ENCODE results near the gene BLZF1.
"Not testable (repeated sequence)": the region's sequence is repeated elsewhere in the genome, so short reads cannot be mapped to it uniquely, and the experiment has no call there.

Gene BLZF1, protein sequence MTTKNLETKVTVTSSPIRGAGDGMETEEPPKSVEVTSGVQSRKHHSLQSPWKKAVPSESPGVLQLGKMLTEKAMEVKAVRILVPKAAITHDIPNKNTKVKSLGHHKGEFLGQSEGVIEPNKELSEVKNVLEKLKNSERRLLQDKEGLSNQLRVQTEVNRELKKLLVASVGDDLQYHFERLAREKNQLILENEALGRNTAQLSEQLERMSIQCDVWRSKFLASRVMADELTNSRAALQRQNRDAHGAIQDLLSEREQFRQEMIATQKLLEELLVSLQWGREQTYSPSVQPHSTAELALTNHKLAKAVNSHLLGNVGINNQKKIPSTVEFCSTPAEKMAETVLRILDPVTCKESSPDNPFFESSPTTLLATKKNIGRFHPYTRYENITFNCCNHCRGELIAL

GRCh38 chr1:169367686-169368405, at the start of gene BLZF1, which contains the start of gene NME7:
Gene BLZF1 (plus strand): TSS chr1:169368195. CDS start chr1:169369523, 1,328 bp downstream.
Gene NME7 (minus strand): TSS chr1:169367797. CDS start chr1:169367710, 87 bp downstream.
- DNase-seq (ENCODE audit: low spot score), result peak; percentile 98

DNA sequence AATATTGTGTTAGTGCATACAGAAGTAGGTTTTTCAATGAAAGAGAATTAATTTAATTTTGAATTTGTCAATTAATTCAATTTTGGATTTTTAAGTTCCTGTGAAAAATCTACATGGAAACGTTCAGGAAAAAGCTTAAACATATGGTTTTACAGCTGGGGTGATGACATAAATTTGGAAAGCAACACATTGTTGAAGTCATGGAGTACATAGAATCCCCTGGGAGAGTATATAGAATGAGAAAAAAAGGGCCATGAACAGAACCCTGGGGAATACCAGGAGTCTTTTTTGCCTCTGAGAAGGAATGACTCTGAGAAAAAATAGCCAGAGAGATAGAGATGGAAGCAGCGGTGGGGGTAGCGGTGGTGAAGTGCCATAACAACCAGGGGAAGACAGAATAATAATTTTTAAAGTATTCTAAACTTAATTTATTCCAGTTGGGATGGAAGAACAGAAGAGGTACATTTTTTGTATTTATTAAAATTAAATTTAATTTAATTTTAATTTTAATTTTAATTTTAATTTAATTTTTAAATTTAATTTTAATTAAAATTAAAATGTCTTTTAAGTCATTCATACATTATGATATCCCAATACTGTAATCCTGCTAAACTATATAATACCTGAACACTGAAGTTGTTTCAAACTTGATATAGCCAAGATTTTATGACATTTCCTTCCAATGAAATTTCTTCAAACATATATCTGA, 49.3 kb upstream of the BLZF1 start:
- DNase-seq (ENCODE audit: low spot score), result no peak

DNA sequence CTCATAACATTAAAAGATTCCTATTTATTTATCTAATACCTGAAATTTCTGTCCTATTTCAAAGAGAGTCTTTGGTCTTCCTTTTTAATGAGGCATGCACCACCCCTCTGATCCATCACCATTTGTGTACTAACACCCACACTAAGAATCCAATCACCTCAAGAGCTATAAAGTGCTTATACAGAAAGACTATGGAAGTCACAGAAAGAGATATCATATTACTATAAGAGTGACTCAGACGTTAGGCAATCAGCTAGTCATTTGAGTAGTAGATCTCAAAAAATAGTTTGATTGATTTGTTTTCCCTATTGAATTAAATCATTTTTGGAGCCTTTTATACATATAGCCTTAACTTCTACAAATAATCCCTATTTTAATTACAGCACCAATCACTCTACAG, 46.5 kb upstream of the BLZF1 start:
- peak; percentile 63 for DNase-seq (ENCODE audit: low spot score)

DNA sequence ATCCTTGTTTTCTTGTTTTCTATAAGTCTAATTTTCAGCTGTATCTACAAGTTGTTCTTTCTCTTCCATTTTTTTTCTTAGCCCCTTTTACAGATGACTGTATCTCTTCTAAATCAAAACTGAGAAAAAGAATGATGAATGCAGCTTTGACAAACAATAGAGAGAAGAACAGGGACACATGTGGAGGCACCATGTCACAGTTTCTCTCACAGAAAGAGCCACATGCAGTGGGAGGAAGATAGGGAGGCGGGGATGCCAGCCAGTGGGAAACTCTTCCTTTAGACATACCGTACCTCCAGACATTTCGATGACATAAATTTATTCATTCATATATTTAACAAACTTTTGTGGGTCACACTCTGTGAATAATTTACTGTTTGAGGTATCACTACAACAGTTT, 45.9 kb upstream of the BLZF1 start:
- no peak for DNase-seq (ENCODE audit: low spot score)

DNA sequence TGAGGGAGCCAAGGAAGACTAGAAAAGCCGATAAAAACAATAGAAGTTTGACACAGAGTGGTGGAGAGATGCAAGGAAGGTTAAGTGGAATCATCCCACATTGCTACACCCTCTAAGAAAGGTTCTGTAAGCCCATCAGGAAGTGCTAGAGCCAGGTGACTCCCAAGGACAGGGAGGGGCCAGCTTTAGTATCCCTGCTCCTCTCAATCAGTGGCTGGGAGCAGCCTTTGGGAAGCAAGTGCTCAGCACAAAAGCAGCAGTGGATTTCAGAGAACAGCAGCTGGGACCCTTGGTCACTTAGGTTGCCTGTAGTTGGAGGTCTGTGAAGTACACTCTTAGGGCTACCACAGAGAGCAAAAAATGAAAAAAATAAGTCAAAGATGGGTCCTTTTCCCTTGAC, 42.9 kb upstream of the BLZF1 start:
- DNase-seq (ENCODE audit: low spot score), result no peak

- DNase-seq (ENCODE audit: low spot score), result no peak
Measured at GRCh38 chr1:169326261-169326955, 41.6 kb upstream of the BLZF1 start.

GRCh38 chr1:169326956-169327268, 41.1 kb upstream of the BLZF1 start:
- DNase-seq (ENCODE audit: low spot score), result no peak

GRCh38 chr1:169327875-169328274, 40.1 kb upstream of the BLZF1 start:
- DNase-seq (ENCODE audit: low spot score), result no peak

- DNase-seq (ENCODE audit: low spot score), result no peak
Measured at GRCh38 chr1:169329383-169329782, 38.6 kb upstream of the BLZF1 start.

DNA sequence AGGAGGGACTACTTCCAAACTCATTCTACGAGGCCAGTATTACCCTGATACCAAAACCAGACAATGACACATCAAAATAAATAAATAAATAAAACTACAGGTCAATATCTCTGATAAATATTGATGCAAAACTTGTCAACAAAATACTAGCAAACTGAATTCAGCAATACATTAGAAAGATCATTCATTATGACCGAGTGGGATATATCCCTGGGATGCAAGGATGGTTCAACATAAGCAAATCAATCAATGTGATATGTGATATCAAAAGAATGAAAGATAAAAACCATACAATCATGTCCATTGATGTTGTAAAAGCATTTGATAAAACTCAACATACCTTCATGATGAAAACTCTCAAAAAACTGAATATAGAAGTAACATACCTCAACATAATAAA, 37.1 kb upstream of the BLZF1 start:
- DNase-seq (ENCODE audit: low spot score), result no peak

DNA sequence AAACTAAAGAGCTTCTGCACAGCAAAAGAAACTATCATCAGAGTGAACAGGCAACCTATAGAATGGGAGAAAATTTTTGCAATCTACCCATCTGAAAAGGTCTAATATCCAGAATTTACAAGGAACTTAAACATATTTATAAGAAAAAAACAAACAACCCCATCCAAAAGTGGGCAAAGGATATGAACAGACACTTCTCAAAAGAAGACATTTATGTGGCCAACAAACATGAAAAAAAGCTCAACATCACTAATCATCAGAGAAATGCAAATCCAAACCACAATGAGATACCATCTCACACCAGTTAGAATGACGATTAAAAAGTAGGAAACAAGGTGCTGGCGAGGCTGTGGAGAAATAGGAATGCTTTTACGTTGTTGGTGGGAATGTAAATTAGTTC, 33.3 kb upstream of the BLZF1 start:
- not testable (repeated sequence) for DNase-seq (ENCODE audit: low spot score)

DNA sequence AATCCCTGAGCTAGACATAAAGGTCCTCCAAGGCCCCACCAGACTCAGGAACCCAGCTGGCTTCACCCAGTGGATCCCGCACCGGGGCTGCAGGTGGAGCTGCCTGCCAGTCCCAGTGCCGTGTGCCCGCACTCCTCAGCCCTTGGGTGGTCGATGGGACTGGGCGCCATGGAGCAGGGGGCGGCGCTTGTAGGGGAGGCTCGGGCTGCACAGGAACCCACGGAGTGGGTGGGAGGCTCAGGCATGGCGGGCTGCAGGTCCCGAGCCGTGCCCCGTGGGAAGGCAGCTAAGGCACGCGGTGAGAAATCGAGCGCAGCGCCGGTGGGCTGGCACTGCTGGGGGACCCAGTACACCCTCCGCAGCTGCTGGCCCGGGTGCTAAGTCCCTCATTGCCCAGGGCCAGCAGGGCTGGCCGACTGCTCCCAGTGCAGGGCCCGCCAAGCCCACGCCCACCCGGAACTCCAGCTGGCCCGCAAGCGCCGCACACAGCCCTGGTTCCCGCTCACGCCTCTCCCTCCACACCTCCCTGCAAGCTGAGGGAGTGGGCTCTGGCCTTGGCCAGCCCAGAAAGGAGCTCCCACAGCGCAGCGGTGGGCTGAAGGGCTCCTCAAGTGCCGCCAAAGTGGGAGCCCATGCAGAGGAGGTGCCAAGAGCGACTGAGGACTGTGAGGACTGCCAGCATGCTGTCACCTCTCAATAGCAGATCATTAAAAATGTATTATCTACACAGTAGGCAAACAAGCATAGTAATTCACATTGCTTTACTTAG, 30.9 kb upstream of the BLZF1 start:
- not testable (repeated sequence) for DNase-seq (ENCODE audit: low spot score)

DNA sequence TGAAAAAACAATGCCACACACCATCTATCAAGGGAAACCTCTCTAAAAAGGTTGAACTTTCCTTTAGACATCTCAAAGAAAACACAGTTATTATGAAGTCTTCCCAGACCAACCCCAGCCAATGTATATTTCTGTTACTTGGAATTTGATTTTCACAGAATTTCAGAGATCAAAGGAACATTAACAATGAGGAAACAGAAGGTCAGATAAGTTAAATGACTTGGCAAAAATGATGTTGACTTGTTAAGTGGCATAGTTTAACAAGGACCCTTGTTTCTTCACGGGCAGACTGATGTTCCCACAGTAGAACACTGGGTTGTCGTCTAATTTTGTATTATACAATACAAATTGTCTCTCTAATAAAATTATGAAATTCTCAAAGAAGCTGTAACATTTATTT, 29.4 kb upstream of the BLZF1 start:
- DNase-seq (ENCODE audit: low spot score), result no peak

GRCh38 chr1:169339773-169340172, 28.2 kb upstream of the BLZF1 start:
- DNase-seq (ENCODE audit: low spot score), result no peak

DNA sequence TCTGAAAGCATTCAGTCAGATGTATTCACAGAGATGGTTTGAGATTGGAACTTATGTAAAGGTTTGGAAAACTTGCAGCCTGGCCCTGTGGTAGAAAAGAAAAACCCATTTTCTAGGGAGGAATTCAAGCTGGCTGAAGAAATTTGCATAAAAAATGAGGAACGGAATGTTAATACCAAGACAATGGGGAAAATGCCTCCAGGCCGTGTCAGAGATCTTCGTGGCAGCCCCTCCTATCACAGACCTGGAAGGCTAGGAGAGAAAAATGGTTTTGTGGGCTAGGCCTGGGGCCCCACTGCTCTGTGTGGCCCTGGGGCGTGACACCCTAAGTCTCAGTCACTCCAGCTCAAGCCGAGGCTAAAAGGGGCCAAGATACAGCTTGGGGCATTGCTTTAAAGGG, 27.1 kb upstream of the BLZF1 start:
- no peak for DNase-seq (ENCODE audit: low spot score)

GRCh38 chr1:169342096-169342495, 25.9 kb upstream of the BLZF1 start:
- not testable (repeated sequence) for DNase-seq (ENCODE audit: low spot score)

GRCh38 chr1:169345511-169345910, 22.5 kb upstream of the BLZF1 start:
- DNase-seq (ENCODE audit: low spot score), result no peak

GRCh38 chr1:169346036-169346589, 21.9 kb upstream of the BLZF1 start:
- no peak for DNase-seq (ENCODE audit: low spot score)

DNA sequence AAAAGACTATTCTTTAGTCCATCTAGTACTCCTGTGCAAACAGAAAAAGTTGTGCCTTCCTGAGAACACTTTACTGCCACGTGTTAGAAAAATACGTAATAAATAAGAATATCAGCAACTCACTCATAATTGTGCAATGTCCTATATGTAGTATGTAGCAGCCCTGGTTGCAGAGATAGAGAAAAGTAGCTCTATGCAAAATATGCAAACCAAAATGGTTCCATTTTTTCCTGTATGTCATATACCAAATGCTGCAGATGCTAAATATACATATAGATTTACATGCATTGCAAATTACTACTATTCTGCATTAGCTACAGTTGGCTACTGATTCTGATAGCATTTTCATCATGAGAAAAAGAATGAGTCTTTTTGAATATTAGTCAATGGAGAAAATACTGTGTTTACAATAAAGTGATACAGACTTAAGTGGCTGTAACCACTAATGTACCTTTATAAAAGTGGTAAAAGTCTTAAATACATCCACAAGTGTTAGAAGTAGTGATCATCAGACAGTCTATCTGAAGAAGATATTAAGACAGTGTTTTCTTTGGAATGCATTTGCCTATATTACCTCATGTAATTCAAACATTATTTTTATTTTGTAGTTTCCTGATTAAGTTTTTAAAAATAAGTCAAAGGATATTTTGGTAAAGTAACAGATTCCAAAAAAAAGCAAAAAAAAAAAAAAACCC, 20.2 kb upstream of the BLZF1 start:
- no peak for DNase-seq (ENCODE audit: low spot score)

DNA sequence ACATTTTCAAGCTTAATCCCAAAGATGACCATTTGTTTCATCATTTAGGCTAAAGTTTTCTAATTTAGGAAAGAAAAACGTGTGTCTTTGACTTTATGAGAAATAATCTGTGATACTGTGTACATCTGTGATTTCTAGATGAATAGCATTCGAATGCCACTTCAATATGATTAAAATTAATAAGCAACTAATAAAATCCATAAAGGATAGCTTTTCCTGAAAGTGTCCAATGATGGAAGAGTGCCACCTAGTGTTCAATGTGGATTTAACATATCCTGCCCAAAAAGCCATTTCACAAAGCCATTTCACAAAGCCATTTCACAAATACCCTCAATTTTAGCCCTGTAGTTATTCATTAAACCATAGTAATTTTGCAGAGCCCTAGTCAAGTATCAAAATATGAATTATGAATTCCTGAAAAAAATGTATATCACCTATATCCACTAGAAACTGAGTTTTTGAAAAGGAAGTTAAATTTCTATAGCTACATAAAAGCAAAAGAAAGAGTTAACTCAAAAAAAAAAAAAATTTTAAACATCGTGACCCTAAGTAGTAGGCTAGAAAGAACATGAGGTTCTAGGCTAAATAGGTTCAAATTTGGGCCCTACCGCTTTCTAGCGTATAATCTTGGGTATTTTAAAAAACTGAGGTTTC, 19.5 kb upstream of the BLZF1 start:
- DNase-seq (ENCODE audit: low spot score), result peak; percentile 40

Data from COLO829 (cell line).